Hepatocyte (in vitro differentiated cells): ENCODE results near the gene SCARF2.
"Not testable (repeated sequence)": the region's sequence is repeated elsewhere in the genome, so short reads cannot be mapped to it uniquely, and the experiment has no call there.

ENCODE experiments used
- EZH2 ChIP-seq: fragments of 200-600 bp; sonication (generic); IDR thresholded peaks from 2 replicates; pipeline ENCODE4 v1.6.1; 2016; ENCODE audit warnings: antibody characterized with exemption, mild to moderate bottlenecking, borderline replicate concordance
- EZH2phosphoT487 ChIP-seq: fragments of 200-600 bp; sonication (generic); IDR thresholded peaks from one replicate; pipeline ENCODE4 v1.6.1; 2018; ENCODE audit warnings: antibody characterized with exemption, mild to moderate bottlenecking, low read depth, moderate library complexity; ENCODE audit not compliant: unreplicated experiment, severe bottlenecking
- TF ChIP-seq, protein P1 (sequence below): fragments of 200-600 bp; sonication (generic); IDR thresholded peaks from 2 replicates; pipeline ENCODE4 v1.5.1; 2016; ENCODE audit warnings: antibody characterized with exemption, mild to moderate bottlenecking; ENCODE audit not compliant: poor library complexity

- TF ChIP-seq, protein P1, sequence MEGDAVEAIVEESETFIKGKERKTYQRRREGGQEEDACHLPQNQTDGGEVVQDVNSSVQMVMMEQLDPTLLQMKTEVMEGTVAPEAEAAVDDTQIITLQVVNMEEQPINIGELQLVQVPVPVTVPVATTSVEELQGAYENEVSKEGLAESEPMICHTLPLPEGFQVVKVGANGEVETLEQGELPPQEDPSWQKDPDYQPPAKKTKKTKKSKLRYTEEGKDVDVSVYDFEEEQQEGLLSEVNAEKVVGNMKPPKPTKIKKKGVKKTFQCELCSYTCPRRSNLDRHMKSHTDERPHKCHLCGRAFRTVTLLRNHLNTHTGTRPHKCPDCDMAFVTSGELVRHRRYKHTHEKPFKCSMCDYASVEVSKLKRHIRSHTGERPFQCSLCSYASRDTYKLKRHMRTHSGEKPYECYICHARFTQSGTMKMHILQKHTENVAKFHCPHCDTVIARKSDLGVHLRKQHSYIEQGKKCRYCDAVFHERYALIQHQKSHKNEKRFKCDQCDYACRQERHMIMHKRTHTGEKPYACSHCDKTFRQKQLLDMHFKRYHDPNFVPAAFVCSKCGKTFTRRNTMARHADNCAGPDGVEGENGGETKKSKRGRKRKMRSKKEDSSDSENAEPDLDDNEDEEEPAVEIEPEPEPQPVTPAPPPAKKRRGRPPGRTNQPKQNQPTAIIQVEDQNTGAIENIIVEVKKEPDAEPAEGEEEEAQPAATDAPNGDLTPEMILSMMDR: not testable (repeated sequence)
- TF ChIP-seq EZH2, EZH2phosphoT487: not testable (repeated sequence)
Observed at GRCh38 chr22:20483143-20483506, 45.5 kb upstream of the SCARF2 start.
